Loucy (cell line): Measurements from ENCODE around the gene MAVS.

Experiments used
- H2AFZ ChIP-seq: fragments of 200-600 bp; sonication (generic); 2 replicates; pipeline ENCODE4 v1.6.0; 2016; ENCODE audit warnings: antibody characterized with exemption, mild to moderate bottlenecking, low read length, moderate library complexity
- H3F3A ChIP-seq: fragments of 200-600 bp; 2 replicates; pipeline ENCODE4 v1.6.0; 2016; ENCODE audit warnings: antibody characterized with exemption, low read depth, mild to moderate bottlenecking
- H3K27me3 ChIP-seq: fragments of 200-600 bp; sonication (generic); 2 replicates; pipeline ENCODE4 v1.6.1; 2014; ENCODE audit warnings: low read length, mild to moderate bottlenecking; ENCODE audit not compliant: insufficient read depth, poor library complexity, severe bottlenecking
- H3K36me3 ChIP-seq: fragments of 200-600 bp; sonication (generic); 2 replicates; pipeline ENCODE4 v1.6.1; 2016; ENCODE audit warnings: low read length; ENCODE audit not compliant: insufficient read depth
- H3K4me1 ChIP-seq: fragments of 200-600 bp; sonication (generic); 2 replicates; pipeline ENCODE4 v1.5.1; 2014; ENCODE audit warnings: low read length, mild to moderate bottlenecking; ENCODE audit not compliant: insufficient read depth, poor library complexity, severe bottlenecking
- H3K4me2 ChIP-seq: fragments of 200-600 bp; sonication (generic); 2 replicates; pipeline ENCODE4 v1.6.0; 2014; ENCODE audit warnings: antibody characterized with exemption, low read length, low read depth, mild to moderate bottlenecking; ENCODE audit not compliant: poor library complexity, severe bottlenecking
- H3K4me3 ChIP-seq: fragments of 200-600 bp; sonication (generic); 2 replicates; pipeline ENCODE4 v1.5.1; 2014; ENCODE audit warnings: low read length, mild to moderate bottlenecking, mixed read lengths; ENCODE audit not compliant: poor library complexity, severe bottlenecking
- H3K79me2 ChIP-seq: fragments of 200-600 bp; sonication (generic); 2 replicates; pipeline ENCODE4 v1.6.1; 2014; ENCODE audit warnings: low read length; ENCODE audit not compliant: insufficient read depth
- H3K9ac ChIP-seq: fragments of 200-600 bp; sonication (generic); 2 replicates; pipeline ENCODE4 v1.6.0; 2014; ENCODE audit warnings: mild to moderate bottlenecking, low read depth, low read length, moderate library complexity; ENCODE audit not compliant: poor library complexity, severe bottlenecking
- H3K9me2 ChIP-seq: fragments of 200-600 bp; sonication (generic); replicated peaks from 2 replicates; pipeline ENCODE4 v1.6.1; 2016; ENCODE audit warnings: low read depth, low read length, mixed read lengths
- H3K9me3 ChIP-seq: fragments of 200-600 bp; sonication (generic); 2 replicates; pipeline ENCODE4 v1.6.1; 2014; ENCODE audit warnings: mild to moderate bottlenecking, antibody characterized with exemption, low read length, low read depth; ENCODE audit not compliant: insufficient read depth
- H4K20me1 ChIP-seq: fragments of 200-600 bp; sonication (generic); 2 replicates; pipeline ENCODE4 v1.6.0; 2014; ENCODE audit warnings: antibody characterized with exemption, low read length, mild to moderate bottlenecking; ENCODE audit not compliant: insufficient read depth, poor library complexity, severe bottlenecking
- CTCF ChIP-seq: fragments of 200-600 bp; sonication (generic); conservative IDR thresholded peaks from 2 replicates; pipeline ENCODE4 v1.5.1; 2014; ENCODE audit warnings: mild to moderate bottlenecking, antibody characterized with exemption, low read length
- EZH2phosphoT487 ChIP-seq: fragments of 200-600 bp; IDR thresholded peaks from 2 replicates; pipeline ENCODE4 v1.6.1; 2018; ENCODE audit warnings: antibody characterized with exemption, mild to moderate bottlenecking, moderate library complexity, borderline replicate concordance

The MAVS gene

GRCh38 chr20:3863317-3863716 lies 16.7 kb downstream of the MAVS start:
- no peak for TF ChIP-seq EZH2phosphoT487
- no peak for TF ChIP-seq CTCF
- Histone ChIP-seq H3K4me3 (no peak overlapping the region), H3K79me2 (no peaks in the 10 kb centered on the region), H4K20me1 (no peaks in the 10 kb centered on the region), H3K36me3 (peaks cover 50% of the 10 kb centered on the region), H3K4me2 (no peak overlapping the region), H3F3A (no peaks in the 10 kb centered on the region), H3K4me1 (no peaks in the 10 kb centered on the region), H3K9me3 (no peaks in the 10 kb centered on the region), H2AFZ (no peak overlapping the region), H3K9me2 (no peaks in the 10 kb centered on the region), H3K27me3 (no peaks in the 10 kb centered on the region), H3K9ac (no peak overlapping the region)

- no peak overlapping the region for H3K4me2 ChIP-seq
- H3K4me1 ChIP-seq = no peaks in the 10 kb centered on the region
- H3K9me2 ChIP-seq = no peaks in the 10 kb centered on the region
- TF ChIP-seq EZH2phosphoT487 (no peak), CTCF (no peak)
- H3K27me3 ChIP-seq = no peaks in the 10 kb centered on the region
- no peak overlapping the region for H3K9ac ChIP-seq
- H3F3A ChIP-seq = no peaks in the 10 kb centered on the region
- no peaks in the 10 kb centered on the region for H4K20me1 ChIP-seq
- H3K4me3 ChIP-seq = no peak overlapping the region
- no peak overlapping the region for H2AFZ ChIP-seq
- H3K36me3 ChIP-seq = peaks cover 50% of the 10 kb centered on the region
- no peaks in the 10 kb centered on the region for H3K9me3 ChIP-seq
- H3K79me2 ChIP-seq = no peaks in the 10 kb centered on the region
These were observed 17.9 kb downstream of the MAVS start for GRCh38 chr20:3864518-3864917.

GRCh38 chr20:3865152-3865886 lies 18.7 kb downstream of the MAVS start:
- Histone ChIP-seq H3K79me2 (no peaks in the 10 kb centered on the region), H3K4me3 (no peak overlapping the region), H3K4me2 (no peak overlapping the region), H3K9ac (no peak overlapping the region), H4K20me1 (no peaks in the 10 kb centered on the region), H2AFZ (no peak overlapping the region), H3K27me3 (no peaks in the 10 kb centered on the region), H3K9me3 (no peaks in the 10 kb centered on the region), H3F3A (no peaks in the 10 kb centered on the region), H3K9me2 (no peaks in the 10 kb centered on the region), H3K4me1 (no peaks in the 10 kb centered on the region), H3K36me3 (peaks cover 50% of the 10 kb centered on the region)
- no peak for TF ChIP-seq CTCF
- no peak for TF ChIP-seq EZH2phosphoT487
